Mesodermal cell (in vitro differentiated cells): ENCODE measurements around the gene FBLIM1.

Source experiments
- H3K27ac ChIP-seq: 2 replicates; pipeline ENCODE4 v1.7.0; 2013; ENCODE audit warnings: mild to moderate bottlenecking, low read depth, low read length, moderate library complexity; ENCODE audit not compliant: severe bottlenecking
- H3K36me3 ChIP-seq: 2 replicates; pipeline ENCODE4 v1.7.1; 2013; ENCODE audit warnings: mild to moderate bottlenecking, low read length, moderate library complexity; ENCODE audit not compliant: control insufficient read depth, insufficient read depth
- H3K4me1 ChIP-seq: one replicate; pipeline ENCODE4 v1.7.1; 2013; ENCODE audit warnings: mild to moderate bottlenecking, low read length; ENCODE audit not compliant: insufficient read depth, control insufficient read depth, poor library complexity, severe bottlenecking
- H3K4me3 ChIP-seq: 2 replicates; pipeline ENCODE4 v1.7.0; 2013; ENCODE audit warnings: low read length, control low read depth, mild to moderate bottlenecking; ENCODE audit not compliant: insufficient read depth, poor library complexity, severe bottlenecking; ENCODE audit errors: extremely low read depth
- H3K9me3 ChIP-seq: 2 replicates; pipeline ENCODE4 v1.7.1; 2013; ENCODE audit warnings: mild to moderate bottlenecking, low read length, moderate library complexity; ENCODE audit not compliant: control insufficient read depth
- WGBS, 2 experiments: methylation state at CpG; one replicate each; pipeline ENCODE4 v1.1.5; 2013; ENCODE audit warnings: missing lambda C conversion rate in 2 of 2; ENCODE audit not compliant: insufficient coverage in 2 of 2; 5-methylcytosine and 5-hydroxymethylcytosine counted together

The FBLIM1 gene

GRCh38 chr1:15770313-15770962 is 11.8 kb downstream of the FBLIM1 start:
- H3K36me3 ChIP-seq, result peaks cover 91% of the 10 kb centered on the region
- 93 to 98% methylated on average over 11 to 12 of the region's 14 CpGs for WGBS, 2 experiments
- no peak overlapping the region for H3K27ac ChIP-seq
- no peak overlapping the region for H3K4me3 ChIP-seq
- H3K9me3 ChIP-seq, result no peaks in the 10 kb centered on the region
- H3K4me1 ChIP-seq, result peaks cover 2% of the 10 kb centered on the region

GRCh38 chr1:15771836-15772515 is 13.4 kb downstream of the FBLIM1 start:
- Histone ChIP-seq H3K36me3 (peaks cover 94% of the 10 kb centered on the region), H3K4me3 (no peak overlapping the region), H3K4me1 (peaks cover 5% of the 10 kb centered on the region), H3K9me3 (no peaks in the 10 kb centered on the region), H3K27ac (no peak overlapping the region)
- 90 to 99% methylated on average over 2 to 5 of the region's 6 CpGs for WGBS, 2 experiments

GRCh38 chr1:15775706-15776105 is 17.1 kb downstream of the FBLIM1 start:
- 69 to 88% methylated on average over 1 to 2 of the region's 2 CpGs for WGBS, 2 experiments
- peak overlapping the region; percentile 0 for H3K27ac ChIP-seq

GRCh38 chr1:15777909-15778707 is 19.5 kb downstream of the FBLIM1 start:
- Histone ChIP-seq H3K4me3 (no peak overlapping the region), H3K36me3 (peaks cover 93% of the 10 kb centered on the region), H3K27ac (no peak overlapping the region), H3K4me1 (peaks cover 5% of the 10 kb centered on the region), H3K9me3 (no peaks in the 10 kb centered on the region)
- 95 to 100% methylated on average over 4 to 5 of the region's 7 CpGs for whole genome bisulfite sequencing, 2 experiments

More at GRCh38 chr1:15775706-15776105, 17.1 kb downstream of the FBLIM1 start:
- H3K9me3 ChIP-seq, result no peaks in the 10 kb centered on the region
- H3K4me1 ChIP-seq, result peaks cover 5% of the 10 kb centered on the region
- no peak overlapping the region for H3K4me3 ChIP-seq
- peaks cover 93% of the 10 kb centered on the region for H3K36me3 ChIP-seq

- Histone ChIP-seq H3K36me3 (peaks cover 49% of the 10 kb centered on the region), H3K4me3 (no peak overlapping the region), H3K27ac (no peak overlapping the region), H3K4me1 (no peaks in the 10 kb centered on the region), H3K9me3 (no peaks in the 10 kb centered on the region)
- 97 to 100% methylated on average over 6 to 7 of the region's 8 CpGs for WGBS, 2 experiments
Observed at GRCh38 chr1:15785683-15786082, 27.1 kb downstream of the FBLIM1 start.

GRCh38 chr1:15786581-15786980 is 28.0 kb downstream of the FBLIM1 start:
- Histone ChIP-seq H3K4me3 (no peak overlapping the region), H3K4me1 (no peaks in the 10 kb centered on the region), H3K36me3 (peaks cover 40% of the 10 kb centered on the region), H3K9me3 (no peaks in the 10 kb centered on the region), H3K27ac (peak overlapping the region; percentile 5)
- WGBS, 2 experiments, result 83 to 88% methylated on average over 7 to 9 of the region's 10 CpGs

- H3K4me3 ChIP-seq, result no peak overlapping the region
- no peak overlapping the region for H3K27ac ChIP-seq
- peaks cover 19% of the 10 kb centered on the region for H3K36me3 ChIP-seq
- no peaks in the 10 kb centered on the region for H3K9me3 ChIP-seq
- WGBS, 2 experiments, result 91% methylated on average over 12 of the region's 13 CpGs
- H3K4me1 ChIP-seq, result peaks cover 9% of the 10 kb centered on the region
Observed at GRCh38 chr1:15788624-15789301, 30.2 kb downstream of the FBLIM1 start.

- peaks cover 56% of the 10 kb centered on the region for H3K4me1 ChIP-seq
- H3K4me3 ChIP-seq, result no peak overlapping the region
- WGBS, 2 experiments, result 85 to 93% methylated on average over 2 of the region's 2 CpGs
- H3K27ac ChIP-seq, result peak overlapping the region; percentile 94
- H3K36me3 ChIP-seq, result no peaks in the 10 kb centered on the region
- no peaks in the 10 kb centered on the region for H3K9me3 ChIP-seq
Observed at GRCh38 chr1:15796086-15796462, 37.5 kb downstream of the FBLIM1 start.

GRCh38 chr1:15797614-15798390 is 39.2 kb downstream of the FBLIM1 start:
- Histone ChIP-seq H3K36me3 (no peaks in the 10 kb centered on the region), H3K27ac (no peak overlapping the region), H3K4me1 (peaks cover 62% of the 10 kb centered on the region), H3K4me3 (no peak overlapping the region), H3K9me3 (no peaks in the 10 kb centered on the region)
- 97 to 98% methylated on average over 8 to 12 of the region's 14 CpGs for WGBS, 2 experiments
